Measurements from ENCODE around the gene POLR3H. TPM values are rescaled to one million over a fixed set of nuclear protein-coding genes. Genes with fewer than 3 reads are reported as not detected.

The POLR3H gene
- total RNA-seq, 1 experiment from 2014 or later = 21.2 TPM

DNA sequence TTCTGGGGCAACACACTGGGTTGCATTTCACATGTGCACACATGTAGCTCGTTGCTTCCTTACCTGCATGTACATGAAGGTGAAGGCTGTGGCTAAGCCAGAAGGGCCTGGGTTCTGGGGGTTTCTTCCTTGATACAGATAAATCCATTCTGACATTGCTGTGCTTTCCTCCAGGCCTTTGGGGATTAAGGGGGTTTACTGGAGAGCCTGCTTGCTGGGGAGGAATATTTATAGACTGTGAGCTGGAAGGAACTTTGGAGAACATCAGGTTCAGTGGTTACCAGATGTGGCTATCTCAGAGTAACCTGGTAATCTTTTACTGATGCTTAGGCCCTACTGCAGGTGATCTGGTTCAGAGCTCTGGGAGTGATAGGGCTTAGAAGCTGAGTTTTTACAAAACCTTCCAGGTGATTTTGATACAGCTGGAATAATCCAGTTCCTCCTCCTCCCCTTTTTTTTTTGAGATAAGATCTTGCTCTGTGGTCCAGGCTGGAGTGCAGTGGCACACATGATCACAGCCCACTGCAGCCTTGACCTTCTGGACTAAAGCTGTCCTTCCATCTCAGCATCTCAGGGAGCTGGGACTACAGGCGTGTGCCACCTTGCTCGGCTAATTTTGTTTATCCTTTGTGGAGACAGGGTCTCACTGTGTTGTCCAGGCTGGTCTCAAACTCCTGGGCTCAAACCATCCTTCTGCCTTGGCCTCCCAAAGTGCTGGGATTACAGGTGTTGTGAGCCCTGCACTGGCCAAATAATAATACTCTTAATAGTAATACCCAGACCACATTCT is 55.5 kb downstream of the POLR3H start:
- ATAC-seq = no peak
- POLR2A ChIA-PET (ENCODE audit: unreplicated experiment) = no interaction called here
- CTCF ChIA-PET = no interaction called here

DNA sequence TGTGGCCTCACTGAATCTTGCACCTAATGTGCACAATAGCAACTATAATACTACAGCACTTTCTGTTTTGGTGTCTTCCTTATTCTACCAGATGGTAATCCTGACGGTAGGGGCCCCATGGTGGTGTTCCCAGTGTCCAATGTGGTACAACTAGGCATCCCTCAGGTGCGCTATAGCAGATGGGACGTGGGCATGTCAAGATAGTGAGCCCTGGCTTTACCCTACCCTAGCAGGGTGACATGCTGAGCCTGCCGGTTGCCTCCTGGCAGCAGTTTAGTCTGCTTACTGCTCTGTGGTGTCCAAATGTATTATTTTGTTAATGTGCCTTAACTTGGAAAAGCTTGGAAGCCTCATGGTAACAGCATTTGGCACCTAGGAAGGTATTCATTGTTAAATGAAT is 56.2 kb downstream of the POLR3H start:
- intact Hi-C loops (cut with micrococcal nuclease) = no loop called here
- 0 out of 2 replicates have a peak, but pooled peaks cover under 1% of the 10 kb centered on the region for H4K20me1 ChIP-seq (ENCODE audit: low read length)

More for the DNA sequence above, 55.5 kb downstream of the POLR3H start:
- no peaks in the 10 kb centered on the region for H3K27me3 ChIP-seq (ENCODE audit: low read length)
- H3K9ac ChIP-seq (ENCODE audit: low read length) = no peak overlapping the region
- peaks cover 90% of the 10 kb centered on the region for H3K79me2 ChIP-seq (ENCODE audit: low read length)
- H4K20me1 ChIP-seq (ENCODE audit: low read length) = no peaks in the 10 kb centered on the region
- no peak overlapping the region for H2AFZ ChIP-seq (ENCODE audit: low read length)
- intact Hi-C loops (cut with micrococcal nuclease) = no loop called here
- no peak overlapping the region for H3K4me3 ChIP-seq (ENCODE audit: low read length)
- no peaks in the 10 kb centered on the region for H3K9me2 ChIP-seq (replicated peaks; ENCODE audit: low read length)
- H3K36me3 ChIP-seq (ENCODE audit: low read depth, low read length) = no peaks in the 10 kb centered on the region; the same call in 1 of the 2 replicates
- DNase-seq = no peak
- H3K27ac ChIP-seq (ENCODE audit: low read length) = no peak overlapping the region
- no peak overlapping the region for H3K4me2 ChIP-seq (ENCODE audit: low read length)
- no peaks in the 10 kb centered on the region for H3K9me3 ChIP-seq (ENCODE audit: low read length)
- H3F3A ChIP-seq (ENCODE audit: low read length, unreplicated experiment) = no peaks in the 10 kb centered on the region
- BruUV-seq (replicated peaks) = no TSS peak
- no peaks in the 10 kb centered on the region for H3K4me1 ChIP-seq (ENCODE audit: insufficient read depth, low read length)
- TF ChIP-seq EZH2phosphoT487 (IDR thresholded peaks at IDR 0.05; ENCODE audit: borderline replicate concordance, low read length) = no peak
- no peak for TF ChIP-seq EZH2 (IDR thresholded peaks at IDR 0.05; ENCODE audit: low read length, unreplicated experiment)
- TF ChIP-seq, protein P1, sequence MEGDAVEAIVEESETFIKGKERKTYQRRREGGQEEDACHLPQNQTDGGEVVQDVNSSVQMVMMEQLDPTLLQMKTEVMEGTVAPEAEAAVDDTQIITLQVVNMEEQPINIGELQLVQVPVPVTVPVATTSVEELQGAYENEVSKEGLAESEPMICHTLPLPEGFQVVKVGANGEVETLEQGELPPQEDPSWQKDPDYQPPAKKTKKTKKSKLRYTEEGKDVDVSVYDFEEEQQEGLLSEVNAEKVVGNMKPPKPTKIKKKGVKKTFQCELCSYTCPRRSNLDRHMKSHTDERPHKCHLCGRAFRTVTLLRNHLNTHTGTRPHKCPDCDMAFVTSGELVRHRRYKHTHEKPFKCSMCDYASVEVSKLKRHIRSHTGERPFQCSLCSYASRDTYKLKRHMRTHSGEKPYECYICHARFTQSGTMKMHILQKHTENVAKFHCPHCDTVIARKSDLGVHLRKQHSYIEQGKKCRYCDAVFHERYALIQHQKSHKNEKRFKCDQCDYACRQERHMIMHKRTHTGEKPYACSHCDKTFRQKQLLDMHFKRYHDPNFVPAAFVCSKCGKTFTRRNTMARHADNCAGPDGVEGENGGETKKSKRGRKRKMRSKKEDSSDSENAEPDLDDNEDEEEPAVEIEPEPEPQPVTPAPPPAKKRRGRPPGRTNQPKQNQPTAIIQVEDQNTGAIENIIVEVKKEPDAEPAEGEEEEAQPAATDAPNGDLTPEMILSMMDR (conservative IDR thresholded peaks at IDR 0.05; ENCODE audit: low read depth, low read length) = no peak

DNA sequence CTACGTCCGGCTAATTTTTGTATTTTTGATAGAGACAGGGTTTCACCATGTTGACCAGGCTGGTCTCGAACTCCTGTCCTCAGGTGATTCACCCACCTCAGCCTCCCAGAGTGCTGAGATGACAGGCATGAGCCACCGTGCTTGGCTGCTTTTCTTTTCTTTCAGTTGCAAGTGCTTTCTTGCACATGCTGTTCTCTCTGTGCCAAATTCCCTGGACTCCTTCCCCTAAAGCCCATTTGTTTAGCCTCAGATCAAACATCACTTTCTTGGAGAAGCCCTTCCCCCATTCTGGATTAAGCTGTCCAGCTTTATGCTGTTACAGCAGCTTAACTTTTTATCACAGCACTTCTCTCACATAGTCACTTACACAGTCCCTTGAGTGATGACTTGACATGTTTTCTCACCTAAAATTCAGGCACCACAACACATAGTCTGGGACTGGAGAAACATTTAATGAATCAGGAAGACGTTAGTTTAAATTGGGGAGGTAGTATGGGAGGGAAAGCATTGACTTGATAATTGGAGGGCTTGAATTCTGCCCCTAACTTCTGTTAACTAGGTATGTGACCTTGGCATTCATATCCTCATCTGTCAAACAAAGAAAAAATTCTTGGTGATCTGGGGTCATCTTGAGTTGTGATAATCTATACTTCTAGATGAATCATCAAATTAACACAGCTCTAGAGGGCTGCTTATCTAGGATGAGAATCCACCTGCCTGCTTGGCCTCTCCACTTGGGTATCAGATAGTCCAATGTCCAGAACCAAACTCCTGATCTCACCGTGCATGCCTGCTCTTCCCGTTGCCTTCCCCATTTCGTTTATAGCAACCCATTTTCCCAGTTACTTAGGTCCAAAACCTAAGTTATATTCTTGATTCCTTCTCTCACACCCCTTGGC is 57.0 kb downstream of the POLR3H start:
- no peak overlapping the region for H2AFZ ChIP-seq (ENCODE audit: low read length)
- H3K4me2 ChIP-seq (ENCODE audit: low read length) = no peak overlapping the region
- H3K4me3 ChIP-seq (ENCODE audit: low read length) = no peak overlapping the region
- ChIA-PET POLR2A (ENCODE audit: unreplicated experiment) (no interaction called here), CTCF (no interaction called here)
- no peak for ATAC-seq
- no peak overlapping the region for H3K9ac ChIP-seq (ENCODE audit: low read length)
- H3K4me1 ChIP-seq (ENCODE audit: insufficient read depth, low read length) = no peaks in the 10 kb centered on the region
- H3K9me2 ChIP-seq (replicated peaks; ENCODE audit: low read length) = no peaks in the 10 kb centered on the region
- H3K27me3 ChIP-seq (ENCODE audit: low read length) = no peaks in the 10 kb centered on the region
- H3K79me2 ChIP-seq (ENCODE audit: low read length) = peaks cover 93% of the 10 kb centered on the region
- no TSS peak for BruUV-seq (replicated peaks)
- intact Hi-C loops (cut with micrococcal nuclease) = no loop called here
- H3K27ac ChIP-seq (ENCODE audit: low read length) = no peak overlapping the region
- DNase-seq = no peak
- TF ChIP-seq, protein P1 (conservative IDR thresholded peaks at IDR 0.05; ENCODE audit: low read depth, low read length) = no peak
- TF ChIP-seq EZH2phosphoT487 (IDR thresholded peaks at IDR 0.05; ENCODE audit: borderline replicate concordance, low read length) = no peak
- no peak for TF ChIP-seq EZH2 (IDR thresholded peaks at IDR 0.05; ENCODE audit: low read length, unreplicated experiment)
- H3K9me3 ChIP-seq (ENCODE audit: low read length) = no peaks in the 10 kb centered on the region
- H4K20me1 ChIP-seq (ENCODE audit: low read length) = 0 out of 2 replicates have a peak, but pooled peaks cover 8% of the 10 kb centered on the region
- no peaks in the 10 kb centered on the region; the same call in 1 of the 2 replicates for H3K36me3 ChIP-seq (ENCODE audit: low read depth, low read length)
- H3F3A ChIP-seq (ENCODE audit: low read length, unreplicated experiment) = no peaks in the 10 kb centered on the region

More for the DNA sequence above, 56.2 kb downstream of the POLR3H start:
- Histone ChIP-seq H2AFZ (ENCODE audit: low read length) (no peak overlapping the region), H3F3A (ENCODE audit: low read length, unreplicated experiment) (no peaks in the 10 kb centered on the region), H3K9me2 (replicated peaks; ENCODE audit: low read length) (no peaks in the 10 kb centered on the region), H3K36me3 (ENCODE audit: low read depth, low read length) (no peaks in the 10 kb centered on the region; the same call in 1 of the 2 replicates), H3K27ac (ENCODE audit: low read length) (no peak overlapping the region), H3K4me1 (ENCODE audit: insufficient read depth, low read length) (no peaks in the 10 kb centered on the region), H3K4me2 (ENCODE audit: low read length) (no peak overlapping the region), H3K9ac (ENCODE audit: low read length) (no peak overlapping the region), H3K9me3 (ENCODE audit: low read length) (no peaks in the 10 kb centered on the region), H3K4me3 (ENCODE audit: low read length) (no peak overlapping the region), H3K79me2 (ENCODE audit: low read length) (peaks cover 90% of the 10 kb centered on the region), H3K27me3 (ENCODE audit: low read length) (no peaks in the 10 kb centered on the region)
- TF ChIP-seq EZH2phosphoT487 (IDR thresholded peaks at IDR 0.05; ENCODE audit: borderline replicate concordance, low read length) = no peak
- TF ChIP-seq EZH2 (IDR thresholded peaks at IDR 0.05; ENCODE audit: low read length, unreplicated experiment) = no peak
- ChIA-PET CTCF (no interaction called here), POLR2A (ENCODE audit: unreplicated experiment) (no interaction called here)
- no peak for ATAC-seq
- BruUV-seq (replicated peaks) = no TSS peak
- no peak for DNase-seq

Measured in PC-3 (cell line).